WTC11 (cell line): ENCODE data around the gene HS6ST1. TPM values are rescaled to one million over a fixed set of nuclear protein-coding genes. Genes with fewer than 3 reads are reported as not detected.
A peak's percentile ranks its signal among the peaks of the same experiment; 100 is the strongest.

Experiments used
- AR ChIP-seq: fragments of 250-450 bp; sonication (Bioruptor Pico); IDR thresholded peaks from 2 replicates; pipeline ENCODE4 v1.9.0; 2021; ENCODE audit warnings: mild to moderate bottlenecking
- ARID4B ChIP-seq: sonication (generic); formaldehyde crosslinking; IDR thresholded peaks from 2 replicates; pipeline ENCODE4 v1.8.0; 2023; ENCODE audit warnings: missing genetic modification reagents, mild to moderate bottlenecking, borderline replicate concordance
- ATF1 ChIP-seq: sonication (generic); formaldehyde crosslinking; IDR thresholded peaks from 2 replicates; pipeline ENCODE4 v1.8.1; 2023; ENCODE audit warnings: mild to moderate bottlenecking, moderate library complexity, missing genetic modification reagents
- ELF4 ChIP-seq: sonication (generic); formaldehyde crosslinking; IDR thresholded peaks from 2 replicates; pipeline ENCODE4 v1.8.1; 2022; ENCODE audit warnings: low read depth, mild to moderate bottlenecking, moderate library complexity, missing genetic modification reagents
- FOXJ3 ChIP-seq: sonication (generic); formaldehyde crosslinking; IDR thresholded peaks from 2 replicates; pipeline ENCODE4 v1.9.0; 2021; ENCODE audit warnings: missing genetic modification reagents, mild to moderate bottlenecking, borderline replicate concordance
- FOXP1 ChIP-seq: sonication (generic); formaldehyde crosslinking; IDR thresholded peaks from 2 replicates; pipeline ENCODE4 v1.8.0; 2022; ENCODE audit warnings: missing genetic modification reagents, mild to moderate bottlenecking, moderate library complexity, borderline replicate concordance
- GTF2I ChIP-seq: fragments of 250-450 bp; sonication (Bioruptor Pico); conservative IDR thresholded peaks from 2 replicates; pipeline ENCODE4 v1.4.0; 2021; ENCODE audit warnings: mild to moderate bottlenecking
- HMGXB4 ChIP-seq: sonication (generic); formaldehyde crosslinking; IDR thresholded peaks from 2 replicates; pipeline ENCODE4 v1.8.1; 2023; ENCODE audit warnings: mild to moderate bottlenecking, moderate library complexity, missing genetic modification reagents
- SMAD3 ChIP-seq: sonication (generic); formaldehyde crosslinking; IDR thresholded peaks from 2 replicates; pipeline ENCODE4 v1.8.0; 2022; ENCODE audit warnings: missing genetic modification reagents, mild to moderate bottlenecking, borderline replicate concordance
- ZNF121 ChIP-seq: sonication (generic); formaldehyde crosslinking; IDR thresholded peaks from 2 replicates; pipeline ENCODE4 v1.8.0; 2023; ENCODE audit warnings: missing genetic modification reagents
- ZNF281 ChIP-seq: sonication (generic); formaldehyde crosslinking; IDR thresholded peaks from 2 replicates; pipeline ENCODE4 v1.8.0; 2023; ENCODE audit warnings: mild to moderate bottlenecking, missing genetic modification reagents
- total RNA-seq: library from RNA; stranded (reverse); gene quantifications from 3 replicates; pipeline ENCODE4 v1.2.3, GENCODE V29; 2021
- TF ChIP-seq, protein P1 (sequence below): sonication (generic); formaldehyde crosslinking; IDR thresholded peaks from 2 replicates; pipeline ENCODE4 v1.8.0; 2023; ENCODE audit warnings: missing genetic modification reagents
- TF ChIP-seq, protein P2 (sequence below): sonication (generic); formaldehyde crosslinking; IDR thresholded peaks from 2 replicates; pipeline ENCODE4 v1.8.1; 2022; ENCODE audit warnings: missing genetic modification reagents, borderline replicate concordance

HS6ST1 gene
- total RNA-seq, 1 experiment from 2014 or later = 55.5 TPM

GRCh38 chr2:128317181-128317898 lies 1.3 kb downstream of the HS6ST1 start (continued):
- no peak for TF ChIP-seq AR
- no peak for TF ChIP-seq ATF1 (CRISPR knock-in tag)
- TF ChIP-seq FOXJ3 (CRISPR knock-in tag) = no peak
- TF ChIP-seq ARID4B (CRISPR knock-in tag) = peak; percentile 20; the same call in 1 of the 2 replicates
- TF ChIP-seq, protein P1, sequence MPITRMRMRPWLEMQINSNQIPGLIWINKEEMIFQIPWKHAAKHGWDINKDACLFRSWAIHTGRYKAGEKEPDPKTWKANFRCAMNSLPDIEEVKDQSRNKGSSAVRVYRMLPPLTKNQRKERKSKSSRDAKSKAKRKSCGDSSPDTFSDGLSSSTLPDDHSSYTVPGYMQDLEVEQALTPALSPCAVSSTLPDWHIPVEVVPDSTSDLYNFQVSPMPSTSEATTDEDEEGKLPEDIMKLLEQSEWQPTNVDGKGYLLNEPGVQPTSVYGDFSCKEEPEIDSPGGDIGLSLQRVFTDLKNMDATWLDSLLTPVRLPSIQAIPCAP (CRISPR knock-in tag) = no peak
- no peak for TF ChIP-seq GTF2I (CRISPR knock-in tag)
- 0 out of 2 replicates have a peak, but pooled peaks have one; percentile 7 for TF ChIP-seq FOXP1
- TF ChIP-seq ZNF121 = no peak
- TF ChIP-seq HMGXB4 (CRISPR knock-in tag) = 0 out of 2 replicates have a peak, but pooled peaks have one; percentile 44
- no peak for TF ChIP-seq ELF4 (CRISPR knock-in tag)
- TF ChIP-seq SMAD3 = no peak; the same call in 1 of the 2 replicates
- peak; percentile 72; the same call in 1 of the 2 replicates for TF ChIP-seq ZNF281 (CRISPR knock-in tag)
- TF ChIP-seq, protein P2, sequence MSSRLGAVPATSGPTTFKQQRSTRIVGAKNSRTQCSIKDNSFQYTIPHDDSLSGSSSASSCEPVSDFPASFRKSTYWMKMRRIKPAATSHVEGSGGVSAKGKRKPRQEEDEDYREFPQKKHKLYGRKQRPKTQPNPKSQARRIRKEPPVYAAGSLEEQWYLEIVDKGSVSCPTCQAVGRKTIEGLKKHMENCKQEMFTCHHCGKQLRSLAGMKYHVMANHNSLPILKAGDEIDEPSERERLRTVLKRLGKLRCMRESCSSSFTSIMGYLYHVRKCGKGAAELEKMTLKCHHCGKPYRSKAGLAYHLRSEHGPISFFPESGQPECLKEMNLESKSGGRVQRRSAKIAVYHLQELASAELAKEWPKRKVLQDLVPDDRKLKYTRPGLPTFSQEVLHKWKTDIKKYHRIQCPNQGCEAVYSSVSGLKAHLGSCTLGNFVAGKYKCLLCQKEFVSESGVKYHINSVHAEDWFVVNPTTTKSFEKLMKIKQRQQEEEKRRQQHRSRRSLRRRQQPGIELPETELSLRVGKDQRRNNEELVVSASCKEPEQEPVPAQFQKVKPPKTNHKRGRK (CRISPR knock-in tag) = no peak
